ENCODE results near the gene ISM2.

GRCh38 chr14:77491056-77491455 is 7.6 kb downstream of the ISM2 start:
- TF ChIP-seq, protein P1, sequence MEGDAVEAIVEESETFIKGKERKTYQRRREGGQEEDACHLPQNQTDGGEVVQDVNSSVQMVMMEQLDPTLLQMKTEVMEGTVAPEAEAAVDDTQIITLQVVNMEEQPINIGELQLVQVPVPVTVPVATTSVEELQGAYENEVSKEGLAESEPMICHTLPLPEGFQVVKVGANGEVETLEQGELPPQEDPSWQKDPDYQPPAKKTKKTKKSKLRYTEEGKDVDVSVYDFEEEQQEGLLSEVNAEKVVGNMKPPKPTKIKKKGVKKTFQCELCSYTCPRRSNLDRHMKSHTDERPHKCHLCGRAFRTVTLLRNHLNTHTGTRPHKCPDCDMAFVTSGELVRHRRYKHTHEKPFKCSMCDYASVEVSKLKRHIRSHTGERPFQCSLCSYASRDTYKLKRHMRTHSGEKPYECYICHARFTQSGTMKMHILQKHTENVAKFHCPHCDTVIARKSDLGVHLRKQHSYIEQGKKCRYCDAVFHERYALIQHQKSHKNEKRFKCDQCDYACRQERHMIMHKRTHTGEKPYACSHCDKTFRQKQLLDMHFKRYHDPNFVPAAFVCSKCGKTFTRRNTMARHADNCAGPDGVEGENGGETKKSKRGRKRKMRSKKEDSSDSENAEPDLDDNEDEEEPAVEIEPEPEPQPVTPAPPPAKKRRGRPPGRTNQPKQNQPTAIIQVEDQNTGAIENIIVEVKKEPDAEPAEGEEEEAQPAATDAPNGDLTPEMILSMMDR (IDR thresholded peaks at IDR 0.05) = no peak
- no peak for TF ChIP-seq POLR2AphosphoS5 (IDR thresholded peaks at IDR 0.05)

All from esophagus muscularis mucosa (tissue), 3 donors.